Heart right ventricle (tissue), 16 donors: ENCODE data around the gene GABRB1. TPM values are rescaled to one million over a fixed set of nuclear protein-coding genes. Genes with fewer than 3 reads are reported as not detected.

Experiments used
- ATAC-seq, 8 donors: fragments of 200-7000 bp; cut with Tn5 transposase; one replicate each; pipeline ENCODE4 v1.9.1; 2020; ENCODE audit warnings: mild to moderate bottlenecking in 8 of 8, moderate library complexity in 8 of 8, moderate number of reproducible peaks in 1 of 8
- DNase-seq, 2 donors: peaks; one replicate each; pipeline ENCODE4 v3.0.0-alpha.2; 2020
- H3K27ac ChIP-seq, 10 donors: fragments of 200-600 bp; sonication (generic) in 2 of 10; one replicate each; pipeline versions ENCODE4 v1.5.0 to v1.8.0; 2020 to 2022; ENCODE audit warnings: mild to moderate bottlenecking in 3 of 10
- H3K27me3 ChIP-seq, 7 donors: fragments of 200-600 bp; one replicate each; pipeline ENCODE4 v1.8.0; 2021 to 2022; ENCODE audit warnings: mild to moderate bottlenecking in 2 of 7
- H3K36me3 ChIP-seq, 9 donors: fragments of 200-600 bp; sonication (generic) in 1 of 9; one replicate each; pipeline versions ENCODE4 v1.5.0 to v1.8.0; 2020 to 2022; ENCODE audit warnings: mild to moderate bottlenecking in 2 of 9
- H3K4me1 ChIP-seq, 9 donors: fragments of 200-600 bp; sonication (generic) in 1 of 9; one replicate each; pipeline versions ENCODE4 v1.5.0 to v1.8.0; 2020 to 2022; ENCODE audit warnings: mild to moderate bottlenecking in 4 of 9
- H3K4me3 ChIP-seq, 10 donors: fragments of 200-600 bp; sonication (generic) in 2 of 10; one replicate each; pipeline versions ENCODE4 v1.5.0 to v1.8.0; 2020 to 2022; ENCODE audit warnings: mild to moderate bottlenecking in 7 of 10, moderate library complexity in 2 of 10
- H3K9me3 ChIP-seq, 11 donors: fragments of 200-600 bp in 10 of 11; sonication (generic) in 2 of 11; one replicate each; pipeline versions ENCODE4 v1.5.0 to v1.8.0; 2013 to 2022; ENCODE audit warnings: mild to moderate bottlenecking in 2 of 11, control low read depth in 1 of 11, moderate library complexity in 1 of 11
- WGBS, 2 donors: extraction: QIAGEN DNeasy Blood & Tissue Kit; methylation state at CpG; one replicate each; pipeline ENCODE4 v1.1.7; 2013; ENCODE audit warnings: inconsistent platforms in 1 of 2; 5-methylcytosine and 5-hydroxymethylcytosine counted together
- intact Hi-C, 10 donors: fragments of 100-400 bp; cut with DNase I; formaldehyde crosslinking; loops; one replicate each; pipeline versions ENCODE4 v1.11.1 to v1.14.2; 2022
- polyA plus RNA-seq, 2 donors: library from polyadenylated mRNA; stranded (reverse); fragments of 200-250 nt; gene quantifications; one replicate each; pipeline ENCODE4 v1.2.3, GENCODE V29; 2013
- total RNA-seq, 10 donors: library from RNA; stranded (reverse); fragmentation: NEBNext Ultra II Directional in 3 of 10; extraction: Animal tissue kit (Norgen Biotek cat#: 25700) in 3 of 10; gene quantifications; one replicate each; pipeline versions ENCODE4 v1.2.1 to v1.2.4, GENCODE V29; 2021 to 2023
- TF ChIP-seq, protein P1 (sequence below), 9 donors: fragments of 200-600 bp; sonication (generic) in 2 of 9; IDR thresholded peaks; one replicate each; pipeline versions ENCODE4 v1.5.0 to v1.8.0; 2021 to 2022; ENCODE audit warnings: antibody characterized with exemption in 9 of 9, mild to moderate bottlenecking in 5 of 9, moderate library complexity in 1 of 9
- donor health status: Arrhythmogenic right ventricular cardiomyopathy.
- donor health status: ischemic (EF 13 %, LVEDD 7.1; RV severe dilation, severe dysfunction).
- donor health status: healthy with polysubstance abuse.
- donor health status: DM: no; HTN: yes; CAD: no.
- donor health status: DM: no; HTN: no; CAD: no.
- donor health status: ischemic (EF 25% LVEDD 6.9; RV normal size, moderate dysfunction).
- donor health status: ischemic (EF 25% LVEDD 5.7; RV mildly dilated, moderate dysfunction).
- donor health status: healthy.
- donor health status: DM: yes; HTN: yes; CAD: no.
- donor health status: Ischemic cardiomyopathy.
- donor health status: ischemic (EF 35%, LVEDD 5.7; RV mildly dilated, moderate dysfunction).
- donor health status: nonischemic (EF 11% LVEDD 7.7; RV severe dilation, severe dysfunction).
- donor health status: DM: yes; HTN: yes; CAD: no.
- donor health status: PGD.
- donor health status: ischemic (EF 29% LVEDD 5.4; RV normal size, mild dysfunction).
- donor health status: nonischemic (EF 23%, LVEDD 6.1; RV moderate dilation, normal function).

Gene GABRB1
- total and polyA plus RNA-seq, 12 donors, result 0.51 to 9.9 (median 6.2) TPM

GRCh38 chr4:47271291-47271690 is 239.9 kb downstream of the GABRB1 start:
- ATAC-seq, result no peak
- no peak overlapping the region for H3K4me3 ChIP-seq
- intact Hi-C loops, result no loop called here
- no peaks in the 10 kb centered on the region for H3K4me1 ChIP-seq
- TF ChIP-seq, protein P1, sequence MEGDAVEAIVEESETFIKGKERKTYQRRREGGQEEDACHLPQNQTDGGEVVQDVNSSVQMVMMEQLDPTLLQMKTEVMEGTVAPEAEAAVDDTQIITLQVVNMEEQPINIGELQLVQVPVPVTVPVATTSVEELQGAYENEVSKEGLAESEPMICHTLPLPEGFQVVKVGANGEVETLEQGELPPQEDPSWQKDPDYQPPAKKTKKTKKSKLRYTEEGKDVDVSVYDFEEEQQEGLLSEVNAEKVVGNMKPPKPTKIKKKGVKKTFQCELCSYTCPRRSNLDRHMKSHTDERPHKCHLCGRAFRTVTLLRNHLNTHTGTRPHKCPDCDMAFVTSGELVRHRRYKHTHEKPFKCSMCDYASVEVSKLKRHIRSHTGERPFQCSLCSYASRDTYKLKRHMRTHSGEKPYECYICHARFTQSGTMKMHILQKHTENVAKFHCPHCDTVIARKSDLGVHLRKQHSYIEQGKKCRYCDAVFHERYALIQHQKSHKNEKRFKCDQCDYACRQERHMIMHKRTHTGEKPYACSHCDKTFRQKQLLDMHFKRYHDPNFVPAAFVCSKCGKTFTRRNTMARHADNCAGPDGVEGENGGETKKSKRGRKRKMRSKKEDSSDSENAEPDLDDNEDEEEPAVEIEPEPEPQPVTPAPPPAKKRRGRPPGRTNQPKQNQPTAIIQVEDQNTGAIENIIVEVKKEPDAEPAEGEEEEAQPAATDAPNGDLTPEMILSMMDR (IDR thresholded peaks at IDR 0.05), result no peak
- no peak for DNase-seq
- 81 to 83% methylated on average over 1 of the region's 1 CpG for WGBS, 2 donors
- no peaks in the 10 kb centered on the region for H3K27me3 ChIP-seq
- no peak overlapping the region for H3K27ac ChIP-seq
- no peaks in the 10 kb centered on the region for H3K9me3 ChIP-seq
- H3K36me3 ChIP-seq, result no peaks in the 10 kb centered on the region

DNA sequence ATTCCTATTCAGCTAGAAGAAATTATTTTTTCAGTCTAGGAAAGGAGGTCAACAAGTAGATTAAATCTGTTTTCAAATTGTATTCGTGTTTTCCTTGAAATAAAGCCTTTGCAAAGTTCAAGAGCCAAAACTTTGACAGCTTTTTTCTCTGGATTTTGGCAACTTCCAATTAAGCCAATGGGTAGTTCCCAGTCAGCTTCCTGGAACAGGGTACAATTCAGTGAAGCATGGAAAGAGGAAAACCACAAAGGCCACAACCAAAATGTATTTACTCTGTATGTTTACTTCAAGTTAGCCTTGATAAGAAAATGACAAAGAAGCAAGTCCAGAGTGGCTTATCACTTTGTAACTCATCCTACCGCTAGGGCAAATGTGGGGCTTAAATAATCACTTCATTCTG is 243.5 kb downstream of the GABRB1 start:
- no peaks in the 10 kb centered on the region for H3K27me3 ChIP-seq
- no peak overlapping the region for H3K27ac ChIP-seq
- TF ChIP-seq, protein P1 (IDR thresholded peaks at IDR 0.05), result no peak
- H3K4me1 ChIP-seq, result no peaks in the 10 kb centered on the region
- no peak for ATAC-seq
- no peaks in the 10 kb centered on the region for H3K9me3 ChIP-seq
- H3K4me3 ChIP-seq, result no peak overlapping the region
- no peak for DNase-seq
- WGBS, 2 donors, result 54 to 56% methylated on average over 2 of the region's 2 CpGs
- intact Hi-C loops, result no loop called here
- no peaks in the 10 kb centered on the region for H3K36me3 ChIP-seq

GRCh38 chr4:47275595-47275994 is 244.2 kb downstream of the GABRB1 start:
- 64 to 67% methylated on average over 2 of the region's 2 CpGs for WGBS, 2 donors
- intact Hi-C loops, result no loop called here
- H3K4me3 ChIP-seq, result no peak overlapping the region
- no peaks in the 10 kb centered on the region for H3K4me1 ChIP-seq
- H3K27me3 ChIP-seq, result no peaks in the 10 kb centered on the region
- H3K9me3 ChIP-seq, result no peaks in the 10 kb centered on the region
- DNase-seq (no peak), ATAC-seq (no peak)
- no peak overlapping the region for H3K27ac ChIP-seq
- no peaks in the 10 kb centered on the region for H3K36me3 ChIP-seq
- TF ChIP-seq, protein P1 (IDR thresholded peaks at IDR 0.05), result no peak

GRCh38 chr4:47278631-47279030 is 247.3 kb downstream of the GABRB1 start:
- Histone ChIP-seq H3K27ac (no peak overlapping the region), H3K36me3 (no peaks in the 10 kb centered on the region), H3K4me3 (no peak overlapping the region), H3K9me3 (no peaks in the 10 kb centered on the region), H3K4me1 (no peaks in the 10 kb centered on the region), H3K27me3 (no peaks in the 10 kb centered on the region)
- DNase-seq (no peak), ATAC-seq (no peak)
- WGBS, 2 donors, result 49 to 65% methylated on average over 2 of the region's 2 CpGs
- intact Hi-C loops, result no loop called here
- TF ChIP-seq, protein P1 (IDR thresholded peaks at IDR 0.05), result no peak

DNA sequence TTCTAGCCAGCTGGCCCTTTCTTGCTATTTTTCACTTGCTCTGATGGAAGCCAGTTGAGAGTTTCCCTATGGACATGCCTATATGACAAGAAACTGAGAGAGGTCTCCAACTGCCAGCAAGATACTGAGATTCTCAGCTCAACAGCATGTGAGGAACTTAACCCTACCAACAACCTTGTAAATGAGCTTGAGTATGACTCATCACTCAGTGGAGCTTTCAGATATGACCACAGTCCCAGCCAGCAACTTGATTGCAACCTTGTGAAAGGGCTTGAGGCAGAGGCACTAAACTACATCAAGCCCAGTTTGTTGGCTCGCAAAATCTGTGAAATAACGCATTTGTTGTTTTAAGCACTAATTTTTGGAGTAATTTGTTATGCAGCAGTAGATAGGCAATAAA is 256.4 kb downstream of the GABRB1 start:
- TF ChIP-seq, protein P1 (IDR thresholded peaks at IDR 0.05), result no peak
- H3K27me3 ChIP-seq, result no peaks in the 10 kb centered on the region
- H3K4me3 ChIP-seq, result no peak overlapping the region
- intact Hi-C loops, result no loop called here
- H3K9me3 ChIP-seq, result no peaks in the 10 kb centered on the region
- 41 to 80% methylated on average over 2 of the region's 2 CpGs for WGBS, 2 donors
- DNase-seq (no peak), ATAC-seq (no peak)
- no peak overlapping the region for H3K27ac ChIP-seq
- no peaks in the 10 kb centered on the region for H3K36me3 ChIP-seq
- no peaks in the 10 kb centered on the region for H3K4me1 ChIP-seq
